PC-9 (cell line): Measurements from ENCODE around the gene MCU.
"Not testable (repeated sequence)": the region's sequence is repeated elsewhere in the genome, so short reads cannot be mapped to it uniquely, and the experiment has no call there.

Experiments used
- CTCF ChIP-seq: fragments of 200-600 bp; sonication (generic); conservative IDR thresholded peaks from 2 replicates; pipeline ENCODE4 v1.6.1; 2017; ENCODE audit warnings: mixed run types, antibody characterized with exemption, mild to moderate bottlenecking, moderate library complexity
- EZH2 ChIP-seq: fragments of 200-600 bp; sonication (generic); IDR thresholded peaks from 2 replicates; pipeline ENCODE4 v1.8.0; 2017; ENCODE audit warnings: antibody characterized with exemption, low read depth

GRCh38 chr10:72771195-72771594 lies 79.3 kb downstream of the MCU start:
- TF ChIP-seq CTCF, EZH2: not testable (repeated sequence)
